ENCODE data around the gene NKD2. TPM values are rescaled to one million over a fixed set of nuclear protein-coding genes. Genes with fewer than 3 reads are reported as not detected.
"Not testable (repeated sequence)": the region's sequence is repeated elsewhere in the genome, so short reads cannot be mapped to it uniquely, and the experiment has no call there.

The NKD2 gene
- total RNA-seq, 1 donor from 2014 or later = 12.7 TPM

DNA sequence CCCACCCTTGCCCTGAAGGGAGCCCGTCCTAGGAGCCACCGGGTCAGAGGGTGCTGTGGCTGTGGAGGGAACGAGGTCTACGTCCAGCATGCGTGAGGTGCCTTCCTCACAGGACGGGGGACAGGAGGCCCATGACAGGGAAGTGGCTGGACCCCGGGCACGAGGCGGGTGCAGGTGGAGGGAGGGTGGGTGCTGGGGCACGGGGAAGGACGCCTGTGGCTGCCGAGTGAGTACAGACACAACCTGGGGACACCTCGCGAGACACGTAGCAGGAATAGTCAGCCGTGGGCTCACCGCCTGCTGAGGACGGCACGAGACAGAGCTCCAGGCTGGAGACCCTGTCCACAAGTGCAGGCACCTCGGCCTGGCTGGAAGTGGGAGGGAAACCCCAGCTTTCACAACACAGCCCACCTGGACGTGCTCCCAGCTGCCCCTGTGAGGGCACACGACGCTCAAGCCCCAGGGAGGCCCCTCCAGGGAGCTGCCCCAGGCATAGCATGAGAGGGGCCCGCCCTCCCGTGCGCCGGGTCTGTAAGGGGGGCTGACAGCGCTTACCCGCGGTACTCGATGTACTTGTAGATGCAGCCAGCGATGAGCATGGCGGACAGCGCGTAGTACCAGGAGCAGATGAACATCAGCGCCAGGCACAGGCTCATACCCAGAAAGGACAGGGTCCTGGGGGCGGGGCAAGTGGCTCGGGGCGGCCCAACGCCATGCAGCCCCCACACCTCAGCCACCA, 66.4 kb downstream of the NKD2 start:
- no peak for DNase-seq

DNA sequence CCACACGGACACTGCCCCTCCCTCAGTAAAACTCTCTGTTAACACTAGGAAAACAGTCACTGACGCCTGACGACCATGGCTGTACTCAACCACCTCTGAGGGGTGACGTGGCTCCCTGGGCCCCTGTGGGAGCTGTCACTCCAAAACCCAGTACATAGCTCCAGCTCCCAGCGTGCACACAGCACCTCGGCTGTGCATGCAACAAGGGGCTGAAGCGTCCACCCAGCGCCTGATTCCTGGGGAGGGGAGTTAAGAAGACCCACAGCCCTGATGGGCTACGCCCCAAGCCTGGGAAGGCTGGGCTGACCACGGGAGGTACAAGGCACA, 66.9 kb downstream of the NKD2 start:
- DNase-seq = no peak

DNA sequence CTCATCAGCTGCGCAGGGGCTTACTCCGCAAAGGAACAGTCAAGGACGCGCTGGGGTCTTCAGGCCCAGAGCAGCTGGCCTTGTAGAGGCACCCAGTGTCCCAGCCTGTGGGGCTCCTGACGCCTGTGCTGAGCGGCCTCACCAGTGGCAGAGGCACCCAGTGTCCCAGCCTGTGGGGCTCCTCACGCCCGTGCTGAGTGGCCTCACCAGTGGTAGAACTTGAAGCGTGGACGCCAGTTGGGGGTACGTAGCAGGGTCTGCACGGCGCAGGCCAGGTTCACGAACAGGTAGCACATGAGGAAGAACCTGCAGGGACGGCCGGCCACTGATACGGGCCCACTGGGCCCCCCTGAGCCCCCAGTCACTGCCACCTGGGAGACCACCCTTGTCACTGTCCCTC, 67.3 kb downstream of the NKD2 start:
- no peak for DNase-seq

- DNase-seq = no peak
These were observed 67.8 kb downstream of the NKD2 start for GRCh38 chr5:1076406-1076805.

DNA sequence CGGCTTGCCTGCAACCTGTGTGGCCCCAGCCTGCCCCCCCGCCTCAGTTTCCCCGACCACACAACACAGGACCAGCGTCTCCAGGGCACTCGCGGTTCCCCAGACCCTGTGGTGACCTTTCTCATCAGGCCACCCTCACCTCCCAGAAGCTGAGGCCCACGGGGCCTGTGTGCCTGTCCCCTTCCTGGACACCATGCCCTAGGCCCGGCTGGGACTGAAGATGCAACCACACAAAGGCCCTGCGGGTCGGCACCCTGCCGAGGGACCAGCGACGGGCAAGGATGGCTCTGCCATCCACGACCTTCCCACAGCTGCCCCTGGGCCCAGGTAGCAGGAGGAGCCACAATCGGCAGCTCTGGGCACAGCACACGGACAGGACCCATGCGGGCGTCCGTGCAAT, 68.4 kb downstream of the NKD2 start:
- DNase-seq = no peak

GRCh38 chr5:1077491-1078020, 69.0 kb downstream of the NKD2 start:
- no peak for DNase-seq

DNA sequence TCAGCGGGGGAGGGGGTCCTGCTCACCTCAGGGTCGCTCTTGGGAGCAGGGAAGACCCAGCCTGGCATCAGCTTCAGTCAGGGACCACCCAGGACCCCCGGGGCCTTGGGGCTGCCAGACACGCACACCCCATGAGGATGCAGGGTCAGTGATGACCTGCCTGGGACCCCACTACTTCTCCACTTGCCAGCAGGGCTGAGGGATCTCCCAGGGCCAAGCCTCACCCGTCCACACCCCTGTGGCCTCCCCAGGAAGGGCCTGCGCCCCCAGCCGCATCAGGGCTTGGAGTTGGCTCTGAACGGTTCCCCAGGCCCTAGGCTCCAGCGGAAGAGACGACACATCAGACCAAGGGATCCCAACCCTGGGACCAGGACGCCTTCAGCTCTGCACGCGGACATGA, 69.6 kb downstream of the NKD2 start:
- DNase-seq = no peak

- no peak for DNase-seq
These were observed 70.2 kb downstream of the NKD2 start for GRCh38 chr5:1078851-1079250.

GRCh38 chr5:1079486-1079885, 70.9 kb downstream of the NKD2 start:
- no peak for DNase-seq

DNA sequence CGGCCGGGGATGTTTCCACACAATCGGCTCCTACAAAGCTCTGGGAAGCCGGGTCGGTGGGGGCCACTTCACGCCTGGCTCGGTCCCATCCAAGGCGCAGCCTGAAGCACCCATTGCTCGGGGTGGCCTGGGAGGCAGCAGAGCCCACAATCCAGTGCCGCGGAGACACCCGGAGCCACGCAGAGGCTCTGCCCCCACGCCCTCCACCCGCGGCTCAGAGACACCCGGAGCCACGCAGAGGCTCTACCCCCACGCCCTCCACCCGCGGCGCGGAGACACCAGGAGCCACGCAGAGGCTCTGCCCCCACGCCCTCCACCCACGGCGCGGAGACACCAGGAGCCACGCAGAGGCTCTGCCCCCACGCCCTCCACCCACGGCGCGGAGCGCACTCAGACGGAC, 71.4 kb downstream of the NKD2 start:
- DNase-seq = no peak

- no peak for DNase-seq
These were observed 71.8 kb downstream of the NKD2 start for GRCh38 chr5:1080432-1080831.

DNA sequence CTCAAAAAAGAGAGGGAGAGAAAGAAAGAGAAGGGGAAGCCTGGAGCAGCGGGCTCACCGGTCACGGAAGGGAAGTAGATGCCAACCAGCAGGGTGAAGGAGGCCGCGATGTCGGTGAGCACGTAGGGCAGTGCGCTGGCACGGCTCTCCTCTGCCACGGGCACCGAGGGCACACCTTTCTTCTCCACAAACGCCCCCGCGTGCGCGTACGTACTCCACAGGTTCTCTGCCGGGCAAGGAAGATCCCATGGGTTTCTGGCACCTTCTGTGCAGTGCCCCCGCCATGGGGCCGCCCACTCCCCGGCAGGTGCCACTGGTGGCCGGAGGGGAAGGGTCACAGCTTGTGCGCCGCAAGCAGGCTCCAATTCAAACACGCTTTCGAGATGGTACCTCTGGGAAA, 72.9 kb downstream of the NKD2 start:
- DNase-seq = no peak

- DNase-seq = not testable (repeated sequence)
These were observed 74.4 kb downstream of the NKD2 start for GRCh38 chr5:1083026-1083425.

- DNase-seq = no peak
These were observed 75.4 kb downstream of the NKD2 start for GRCh38 chr5:1083823-1084605.

DNA sequence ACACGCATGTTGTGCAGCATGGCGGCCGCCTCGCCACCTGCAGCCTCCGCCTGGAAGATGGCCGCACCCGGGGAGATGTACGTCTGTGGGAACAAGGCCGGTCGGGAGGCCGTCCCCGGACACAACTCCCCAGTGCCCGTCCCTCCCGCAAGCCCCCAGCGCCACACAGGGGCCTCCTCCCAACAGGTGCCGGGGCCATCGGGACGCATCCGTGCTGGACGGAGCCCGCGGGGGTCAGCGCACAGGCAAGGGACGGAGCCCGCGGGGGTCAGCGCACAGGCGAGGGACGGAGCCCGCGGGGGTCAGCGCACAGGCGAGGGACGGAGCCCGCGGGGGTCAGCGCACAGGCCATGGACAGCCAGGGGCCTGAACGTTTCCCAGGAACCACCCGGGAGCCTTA, 76.8 kb downstream of the NKD2 start:
- DNase-seq = no peak

GRCh38 chr5:1086137-1086536, 77.5 kb downstream of the NKD2 start:
- no peak for DNase-seq

DNA sequence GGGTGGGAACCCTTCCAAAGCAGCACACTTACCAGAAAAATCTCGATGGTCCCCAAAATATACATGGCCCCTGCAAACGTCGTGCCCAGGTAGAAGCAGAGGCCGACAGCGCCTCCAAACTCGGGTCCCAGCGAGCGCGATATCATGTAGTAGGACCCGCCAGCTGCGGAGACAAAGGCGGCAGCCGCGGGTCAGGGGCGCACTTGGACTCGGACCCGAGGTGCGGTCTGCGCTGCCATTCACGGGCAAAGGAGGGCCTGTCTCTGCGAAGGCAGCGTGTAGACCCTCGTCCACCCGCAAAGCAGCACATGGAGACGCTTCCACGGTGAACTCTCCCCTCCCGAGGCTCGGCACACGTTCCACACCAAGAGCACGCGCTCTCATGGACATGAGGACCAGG, 78.3 kb downstream of the NKD2 start:
- no peak for DNase-seq

DNA sequence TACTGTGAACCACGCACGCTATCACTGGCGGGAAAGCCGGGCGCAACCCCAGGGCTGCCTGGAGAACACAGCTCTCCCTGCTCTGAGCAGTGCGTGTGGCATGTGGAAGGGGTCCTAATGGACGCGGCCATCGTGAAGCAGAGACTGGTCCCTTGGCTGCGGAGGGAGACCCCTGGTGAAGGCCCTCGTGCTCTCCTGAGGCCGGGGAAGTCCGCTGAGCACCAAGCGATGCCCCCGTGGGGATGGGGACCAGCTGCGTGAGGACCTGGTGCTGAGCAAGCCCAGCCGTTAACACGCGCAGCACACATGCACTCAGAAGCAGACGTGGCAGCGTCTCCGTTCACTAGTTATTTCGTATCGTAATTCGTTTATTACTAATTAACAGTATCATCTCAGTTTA, 78.8 kb downstream of the NKD2 start:
- DNase-seq = no peak

GRCh38 chr5:1088031-1088430, 79.4 kb downstream of the NKD2 start:
- DNase-seq = no peak

Measured in skin of body (tissue), 2 donors.